ENCODE measurements around the gene CXCL13.

Gene CXCL13

GRCh38 chr4:77623091-77623490 lies 17.5 kb downstream of the CXCL13 start:
- Histone ChIP-seq H3K27ac (ENCODE audit: extremely low read depth, low read depth, low read length) (no peak overlapping the region), H3K4me1 (ENCODE audit: control insufficient read depth, insufficient read depth, low read length) (no peaks in the 10 kb centered on the region), H3K4me3 (ENCODE audit: low read depth, low read length) (no peak overlapping the region), H3K36me3 (ENCODE audit: control insufficient read depth in 2 of 2, insufficient read depth in 1 of 2, low read length in 2 of 2) (no peaks in the 10 kb centered on the region), H3K9me3 (ENCODE audit: control insufficient read depth, insufficient read depth, low read depth, low read length) (no peaks in the 10 kb centered on the region)
- ChIA-PET CTCF (no interaction called here), POLR2A (no interaction called here)
- TF ChIP-seq SP2 (tag by site-specific recombination; IDR thresholded peaks at IDR 0.05), result no peak
- no peak for TF ChIP-seq ZNF645 (tag by site-specific recombination; IDR thresholded peaks at IDR 0.05)
- TF ChIP-seq KLF16 (tag by site-specific recombination; IDR thresholded peaks at IDR 0.05), result no peak
- no peak for TF ChIP-seq ZXDB (tag by site-specific recombination; IDR thresholded peaks at IDR 0.05)
- no peak for TF ChIP-seq ZNF707 (tag by site-specific recombination; IDR thresholded peaks at IDR 0.05)
- TF ChIP-seq ZNF843 (tag by site-specific recombination; IDR thresholded peaks at IDR 0.05), result no peak
- TF ChIP-seq PRDM10 (tag by site-specific recombination; IDR thresholded peaks at IDR 0.05), result no peak
- no peak for TF ChIP-seq ZSCAN23 (tag by site-specific recombination; IDR thresholded peaks at IDR 0.05)
- TF ChIP-seq ZNF549 (tag by site-specific recombination; IDR thresholded peaks at IDR 0.05), result no peak
- TF ChIP-seq ZNF350 (tag by site-specific recombination; IDR thresholded peaks at IDR 0.05), result no peak

GRCh38 chr4:77624213-77624612 lies 18.6 kb downstream of the CXCL13 start:
- H3K4me1 ChIP-seq (ENCODE audit: control insufficient read depth, insufficient read depth, low read length), result no peaks in the 10 kb centered on the region
- POLR2A ChIA-PET, result no interaction called here
- no peak overlapping the region for H3K4me3 ChIP-seq (ENCODE audit: low read depth, low read length)
- CTCF ChIA-PET, result interaction anchor here (1.1 kb wide), 1 partner anchor 23 kb away, joined by 4 read pairs; no protein-coding TSS in a partner anchor
- H3K27ac ChIP-seq (ENCODE audit: extremely low read depth, low read depth, low read length), result no peak overlapping the region
- H3K9me3 ChIP-seq (ENCODE audit: control insufficient read depth, insufficient read depth, low read depth, low read length), result no peaks in the 10 kb centered on the region
- TF ChIP-seq ZFP3 (tag by site-specific recombination; IDR thresholded peaks at IDR 0.05; ENCODE audit: low read depth) (no peak), ZNF214 (tag by site-specific recombination; IDR thresholded peaks at IDR 0.05; ENCODE audit: borderline replicate concordance) (no peak), ZNF747 (tag by site-specific recombination; IDR thresholded peaks at IDR 0.05) (no peak), KLF16 (tag by site-specific recombination; IDR thresholded peaks at IDR 0.05) (no peak), KLF10 (tag by site-specific recombination; IDR thresholded peaks at IDR 0.05) (no peak), ZNF140 (tag by site-specific recombination; IDR thresholded peaks at IDR 0.05) (no peak), ZBTB10 (tag by site-specific recombination; IDR thresholded peaks at IDR 0.05) (no peak), ZNF433 (tag by site-specific recombination; IDR thresholded peaks at IDR 0.05; ENCODE audit: low read depth) (no peak), ZSCAN30 (tag by site-specific recombination; IDR thresholded peaks at IDR 0.05) (no peak), ZIC2 (tag by site-specific recombination; IDR thresholded peaks at IDR 0.05) (no peak), ZNF398 (tag by site-specific recombination; IDR thresholded peaks at IDR 0.05) (no peak)
- no peaks in the 10 kb centered on the region for H3K36me3 ChIP-seq (ENCODE audit: control insufficient read depth in 2 of 2, insufficient read depth in 1 of 2, low read length in 2 of 2)

Data from HEK293 (cell line).